Ascending aorta (tissue), 2 donors: ENCODE results near the gene TNFSF15. TPM values are rescaled to one million over a fixed set of nuclear protein-coding genes. Genes with fewer than 3 reads are reported as not detected.
A peak's percentile ranks its signal among the peaks of the same experiment; 100 is the strongest.

Experiments used
- DNase-seq, 2 donors: peaks; one replicate each; pipeline ENCODE4 v3.0.0-alpha.2; 2019; ENCODE audit warnings: low spot score in 2 of 2
- H3K27ac ChIP-seq, 2 donors: fragments of 200-600 bp; sonication (generic); one replicate each; pipeline ENCODE4 v1.5.1; 2016 to 2017; ENCODE audit warnings: mild to moderate bottlenecking in 1 of 2
- H3K27me3 ChIP-seq: fragments of 200-600 bp; sonication (generic); one replicate; pipeline ENCODE4 v1.5.1; 2017
- H3K36me3 ChIP-seq, 2 donors: fragments of 200-600 bp; sonication (generic); one replicate each; pipeline ENCODE4 v1.5.1; 2016
- H3K4me1 ChIP-seq, 2 donors: fragments of 200-600 bp; sonication (generic); one replicate each; pipeline ENCODE4 v1.5.1; 2016 to 2017; ENCODE audit warnings: mild to moderate bottlenecking in 1 of 2
- H3K4me3 ChIP-seq, 2 donors: fragments of 200-600 bp; sonication (generic); one replicate each; pipeline ENCODE4 v1.5.1; 2016 to 2017; ENCODE audit warnings: mild to moderate bottlenecking in 1 of 2
- H3K9me3 ChIP-seq, 2 donors: fragments of 200-600 bp; sonication (generic); one replicate each; pipeline ENCODE4 v1.5.1; 2016
- intact Hi-C: fragments of 100-400 bp; cut with DNase I; formaldehyde crosslinking; loops from one replicate; pipeline ENCODE4 v1.15.1; 2023
- total RNA-seq: library from RNA; depleted of rRNA; stranded (reverse); fragments of >200 nt; gene quantifications from one replicate; pipeline ENCODE4 v1.1.0, GENCODE V29; 2016
- TF ChIP-seq, protein P1 (sequence below), 3 experiments: fragments of 200-600 bp in 2 of 3; fragments of 450-650 bp in 1 of 3; sonication (generic) in 2 of 3; IDR thresholded peaks; one replicate each; pipeline ENCODE4 v1.5.1; 2016 to 2019; ENCODE audit warnings: antibody characterized with exemption in 3 of 3, mild to moderate bottlenecking in 1 of 3, moderate library complexity in 1 of 3

Gene TNFSF15
- total RNA-seq, 1 donor from 2014 or later = under 0.01 TPM

DNA sequence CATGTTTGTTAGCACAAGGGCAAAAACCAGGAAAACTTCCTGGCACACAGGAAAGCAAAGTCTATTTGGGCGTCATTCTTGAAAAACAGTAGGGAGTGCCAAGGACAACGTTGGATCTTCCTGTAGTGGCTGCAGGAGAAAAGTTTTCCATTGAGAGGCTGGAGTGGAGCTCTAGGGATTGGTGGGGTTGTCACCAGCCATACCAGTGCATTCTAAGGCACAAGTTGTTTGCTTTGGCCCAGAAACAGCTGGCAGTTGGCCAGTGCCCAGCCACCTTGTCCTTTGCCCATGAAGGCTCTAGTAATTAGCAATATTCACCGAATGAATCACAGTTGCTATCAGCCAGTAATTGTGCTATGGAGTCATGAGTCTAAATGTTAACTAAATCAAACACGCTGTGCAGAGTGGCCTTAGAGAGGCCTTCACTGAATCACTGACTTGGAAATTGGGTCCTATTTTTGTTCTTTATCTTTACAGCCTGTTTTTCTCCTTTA, 26.4 kb downstream of the TNFSF15 start:
- TF ChIP-seq, protein P1, sequence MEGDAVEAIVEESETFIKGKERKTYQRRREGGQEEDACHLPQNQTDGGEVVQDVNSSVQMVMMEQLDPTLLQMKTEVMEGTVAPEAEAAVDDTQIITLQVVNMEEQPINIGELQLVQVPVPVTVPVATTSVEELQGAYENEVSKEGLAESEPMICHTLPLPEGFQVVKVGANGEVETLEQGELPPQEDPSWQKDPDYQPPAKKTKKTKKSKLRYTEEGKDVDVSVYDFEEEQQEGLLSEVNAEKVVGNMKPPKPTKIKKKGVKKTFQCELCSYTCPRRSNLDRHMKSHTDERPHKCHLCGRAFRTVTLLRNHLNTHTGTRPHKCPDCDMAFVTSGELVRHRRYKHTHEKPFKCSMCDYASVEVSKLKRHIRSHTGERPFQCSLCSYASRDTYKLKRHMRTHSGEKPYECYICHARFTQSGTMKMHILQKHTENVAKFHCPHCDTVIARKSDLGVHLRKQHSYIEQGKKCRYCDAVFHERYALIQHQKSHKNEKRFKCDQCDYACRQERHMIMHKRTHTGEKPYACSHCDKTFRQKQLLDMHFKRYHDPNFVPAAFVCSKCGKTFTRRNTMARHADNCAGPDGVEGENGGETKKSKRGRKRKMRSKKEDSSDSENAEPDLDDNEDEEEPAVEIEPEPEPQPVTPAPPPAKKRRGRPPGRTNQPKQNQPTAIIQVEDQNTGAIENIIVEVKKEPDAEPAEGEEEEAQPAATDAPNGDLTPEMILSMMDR (IDR thresholded peaks at IDR 0.05) = no peak
- H3K9me3 ChIP-seq = no peaks in the 10 kb centered on the region
- peak; percentile 41 to 90 for DNase-seq
- no peaks in the 10 kb centered on the region for H3K27me3 ChIP-seq
- no peaks in the 10 kb centered on the region for H3K4me1 ChIP-seq
- peak overlapping the region; percentile 8 to 21 for H3K27ac ChIP-seq
- no peak overlapping the region for H3K4me3 ChIP-seq
- no peaks in the 10 kb centered on the region for H3K36me3 ChIP-seq
- intact Hi-C loops = no loop called here

DNA sequence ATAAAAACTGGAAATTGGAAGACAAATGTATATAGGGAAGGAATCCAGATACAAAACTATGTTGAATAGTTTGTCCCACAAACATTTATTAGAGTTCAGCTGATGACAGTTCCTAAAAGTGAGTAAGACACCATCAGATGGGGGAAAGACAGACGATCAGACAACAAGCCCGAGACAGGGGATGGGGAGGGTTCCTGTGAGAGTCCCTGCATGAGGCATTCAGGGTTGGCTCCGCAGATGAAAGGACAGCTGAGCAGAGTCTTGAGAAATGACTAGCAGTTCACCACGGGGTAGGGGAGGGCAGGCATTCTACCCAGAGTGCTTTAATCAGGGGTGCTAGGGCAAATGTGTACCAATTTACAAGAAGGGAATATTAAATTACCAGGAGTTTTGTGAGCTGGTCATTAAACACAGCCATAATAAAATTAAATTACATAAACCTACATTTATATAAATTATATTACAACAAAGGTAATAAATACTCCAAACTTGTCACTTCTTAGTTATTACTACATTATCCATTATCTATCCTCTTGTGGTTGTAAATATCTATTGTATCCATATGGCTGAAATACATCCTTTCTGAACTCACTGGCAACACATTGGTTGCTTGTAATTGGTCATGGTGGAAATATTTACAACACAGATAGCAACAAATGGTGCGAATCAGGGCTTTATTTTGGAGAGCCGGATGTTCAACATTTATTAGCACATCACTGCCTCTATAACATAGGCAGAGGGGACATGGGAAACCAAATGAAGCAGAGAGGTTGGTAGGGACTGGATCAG, 27.8 kb downstream of the TNFSF15 start:
- no peaks in the 10 kb centered on the region for H3K36me3 ChIP-seq
- no peaks in the 10 kb centered on the region for H3K27me3 ChIP-seq
- TF ChIP-seq, protein P1 (IDR thresholded peaks at IDR 0.05) = no peak
- intact Hi-C loops = no loop called here
- no peaks in the 10 kb centered on the region for H3K9me3 ChIP-seq
- no peaks in the 10 kb centered on the region for H3K4me1 ChIP-seq
- no peak for DNase-seq
- no peak overlapping the region for H3K4me3 ChIP-seq
- no peak overlapping the region for H3K27ac ChIP-seq

DNA sequence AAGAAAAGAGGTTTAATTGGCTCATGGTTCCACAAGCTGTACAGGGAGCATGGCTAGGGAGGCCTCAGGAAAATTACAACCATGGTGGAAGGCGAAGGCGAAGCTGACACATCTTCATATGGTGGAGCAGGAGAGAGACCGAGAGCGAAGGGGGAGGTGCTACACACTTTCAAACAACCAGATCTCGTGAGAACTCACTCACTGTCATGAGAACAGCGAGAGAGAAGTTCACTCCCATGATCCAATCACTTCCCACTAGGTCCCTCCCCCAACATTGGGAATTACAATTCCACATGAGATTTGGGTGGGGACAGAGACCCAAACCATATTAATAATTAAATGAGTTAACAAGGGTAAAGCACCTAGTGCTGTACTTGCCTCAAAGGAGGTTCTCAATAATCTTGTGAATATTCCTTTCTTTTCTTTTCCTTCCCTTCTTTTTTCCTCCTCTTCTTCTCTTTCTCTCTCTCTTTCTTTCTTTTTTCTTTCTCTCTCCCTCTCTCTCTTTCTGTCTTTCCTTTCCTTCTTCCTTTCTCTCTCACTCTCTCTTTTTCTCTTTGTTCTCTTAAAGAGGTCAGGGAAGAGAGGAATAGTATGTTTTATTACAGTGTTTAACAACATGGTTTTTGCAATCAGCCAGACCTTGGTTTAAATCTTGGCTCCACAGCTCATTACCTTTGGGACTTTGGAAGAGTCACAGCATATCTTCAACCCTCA, 29.0 kb downstream of the TNFSF15 start:
- Histone ChIP-seq H3K27ac (no peak overlapping the region), H3K9me3 (no peaks in the 10 kb centered on the region), H3K4me1 (no peaks in the 10 kb centered on the region), H3K4me3 (no peak overlapping the region), H3K27me3 (no peaks in the 10 kb centered on the region), H3K36me3 (no peaks in the 10 kb centered on the region)
- TF ChIP-seq, protein P1 (IDR thresholded peaks at IDR 0.05) = no peak
- intact Hi-C loops = no loop called here
- no peak for DNase-seq

DNA sequence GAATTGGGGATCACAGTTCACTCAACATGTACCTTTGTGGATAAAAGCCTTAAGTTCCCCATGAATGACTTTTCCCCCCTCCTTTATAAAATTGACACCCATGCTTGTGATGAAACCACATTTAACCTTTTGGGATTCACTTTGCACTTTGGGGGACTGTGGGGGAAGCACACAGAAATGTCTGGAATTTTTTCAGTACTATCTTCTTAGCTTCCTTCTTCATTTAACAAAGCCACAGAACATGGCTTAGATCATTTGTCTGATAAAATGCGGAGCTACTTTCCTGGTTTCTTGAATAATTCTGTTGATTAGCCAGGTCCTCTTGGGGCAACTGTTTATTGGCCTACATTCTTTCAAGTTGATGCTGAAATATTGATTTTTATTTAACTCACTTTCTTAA, 29.9 kb downstream of the TNFSF15 start:
- TF ChIP-seq, protein P1 (IDR thresholded peaks at IDR 0.05) = no peak
- H3K27ac ChIP-seq = no peak overlapping the region
- no peak for DNase-seq
- H3K27me3 ChIP-seq = no peaks in the 10 kb centered on the region
- no peaks in the 10 kb centered on the region for H3K36me3 ChIP-seq
- intact Hi-C loops = no loop called here
- H3K9me3 ChIP-seq = no peaks in the 10 kb centered on the region
- no peak overlapping the region for H3K4me3 ChIP-seq
- H3K4me1 ChIP-seq = no peaks in the 10 kb centered on the region

DNA sequence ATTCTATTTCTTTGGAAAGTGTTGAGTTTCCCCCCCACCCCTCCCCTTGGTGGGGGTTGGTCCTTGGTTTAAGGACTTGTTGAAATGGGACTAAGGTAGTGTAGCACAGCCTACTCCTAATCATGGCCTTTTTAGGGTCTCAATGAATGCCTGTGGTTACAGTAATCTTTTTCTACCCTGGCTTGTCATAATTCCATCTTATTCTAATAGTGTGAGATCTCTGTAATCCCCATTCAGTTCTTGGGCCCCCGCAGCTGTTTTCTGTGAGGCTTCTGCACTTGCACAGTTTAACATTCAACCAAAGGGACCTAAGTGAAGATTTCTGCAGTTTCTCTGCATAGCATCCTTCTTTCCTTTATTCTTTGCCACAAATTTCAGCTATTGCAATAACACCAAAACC, 30.7 kb downstream of the TNFSF15 start:
- H3K4me1 ChIP-seq = no peaks in the 10 kb centered on the region
- H3K27me3 ChIP-seq = no peaks in the 10 kb centered on the region
- TF ChIP-seq, protein P1 (IDR thresholded peaks at IDR 0.05) = no peak
- no peak for DNase-seq
- no peak overlapping the region for H3K27ac ChIP-seq
- H3K4me3 ChIP-seq = no peak overlapping the region
- H3K36me3 ChIP-seq = no peaks in the 10 kb centered on the region
- intact Hi-C loops = no loop called here
- H3K9me3 ChIP-seq = no peaks in the 10 kb centered on the region
